Astrocyte (in vitro differentiated cells and primary cell): Measurements from ENCODE around the gene CCSER1. TPM values are rescaled to one million over a fixed set of nuclear protein-coding genes. Genes with fewer than 3 reads are reported as not detected.

Experiments used
- DNase-seq: peaks from one replicate; pipeline ENCODE4 v3.0.0-alpha.2; 2010; ENCODE audit warnings: low read depth
- FAIRE-seq: peaks from 2 replicates; lab custom pipeline; 2011; peaks lifted over from hg19 to GRCh38; lab: Jason Lieb, UNC
- H2AFZ ChIP-seq: 2 replicates; pipeline ENCODE4 v1.6.0; 2012; ENCODE audit warnings: low read depth, low read length, inconsistent platforms
- H3K27ac ChIP-seq: 2 replicates; pipeline ENCODE4 v1.5.1; 2011; ENCODE audit warnings: low read depth, low read length, inconsistent platforms
- H3K27me3 ChIP-seq: 2 replicates; pipeline ENCODE4 v1.6.0; 2011; ENCODE audit warnings: low read length, inconsistent platforms; ENCODE audit not compliant: insufficient read depth
- H3K36me3 ChIP-seq: 2 replicates; pipeline ENCODE4 v1.5.1; 2011; ENCODE audit warnings: low read length, inconsistent platforms; ENCODE audit not compliant: insufficient read depth
- H3K4me1 ChIP-seq: 2 replicates; pipeline ENCODE4 v1.5.1; 2011; ENCODE audit warnings: low read length, inconsistent platforms; ENCODE audit not compliant: insufficient read depth
- H3K4me2 ChIP-seq: 2 replicates; pipeline ENCODE4 v1.6.0; 2012; ENCODE audit warnings: low read length, inconsistent platforms
- H3K4me3 ChIP-seq: 2 replicates; pipeline ENCODE4 v1.5.1; 2011; ENCODE audit warnings: low read depth, mild to moderate bottlenecking, low read length, inconsistent platforms; ENCODE audit not compliant: insufficient read depth
- H3K79me2 ChIP-seq: 2 replicates; pipeline ENCODE4 v1.6.0; 2012; ENCODE audit warnings: mild to moderate bottlenecking, low read length, inconsistent platforms; ENCODE audit not compliant: insufficient read depth
- H3K9ac ChIP-seq: 2 replicates; pipeline ENCODE4 v1.6.0; 2012; ENCODE audit warnings: mild to moderate bottlenecking, low read length, inconsistent platforms
- H3K9me3 ChIP-seq: 2 replicates; pipeline ENCODE4 v1.5.1; 2012; ENCODE audit warnings: low read depth, mild to moderate bottlenecking, low read length, inconsistent platforms; ENCODE audit not compliant: insufficient read depth
- H4K20me1 ChIP-seq: 2 replicates; pipeline ENCODE4 v1.6.0; 2012; ENCODE audit warnings: low read length, inconsistent platforms; ENCODE audit not compliant: insufficient read depth
- H3K27ac Mint-ChIP-seq: one replicate; pipeline ENCODE4 v1.8.0; 2021; ENCODE audit warnings: mild to moderate bottlenecking, mixed read lengths; ENCODE audit not compliant: unreplicated experiment
- H3K27me3 Mint-ChIP-seq: one replicate; pipeline ENCODE4 v1.8.0; 2021; ENCODE audit warnings: low read depth, mixed read lengths; ENCODE audit not compliant: unreplicated experiment
- H3K36me3 Mint-ChIP-seq: one replicate; pipeline ENCODE4 v1.8.0; 2021; ENCODE audit warnings: low read depth, mixed read lengths; ENCODE audit not compliant: unreplicated experiment
- H3K4me1 Mint-ChIP-seq: one replicate; pipeline ENCODE4 v1.8.0; 2021; ENCODE audit warnings: low read depth, mixed read lengths; ENCODE audit not compliant: unreplicated experiment
- H3K4me3 Mint-ChIP-seq: one replicate; pipeline ENCODE4 v1.8.0; 2021; ENCODE audit warnings: mild to moderate bottlenecking, moderate library complexity, mixed read lengths; ENCODE audit not compliant: unreplicated experiment
- H3K9me3 Mint-ChIP-seq: one replicate; pipeline ENCODE4 v1.8.0; 2021; ENCODE audit warnings: mild to moderate bottlenecking, mixed read lengths; ENCODE audit not compliant: unreplicated experiment
- EZH2 ChIP-seq: IDR thresholded peaks from 2 replicates; pipeline ENCODE4 v1.6.1; 2012; ENCODE audit warnings: mild to moderate bottlenecking, low read length, inconsistent platforms; ENCODE audit not compliant: insufficient read depth
- total RNA-seq: library from RNA; stranded (reverse); gene quantifications from 2 replicates; pipeline ENCODE4 v1.2.1, GENCODE V29; 2021
- TF ChIP-seq, protein P1 (sequence below): IDR thresholded peaks from 2 replicates; pipeline ENCODE4 v1.5.1; 2011; ENCODE audit warnings: low read depth, mild to moderate bottlenecking, inconsistent platforms, low read length, moderate library complexity; ENCODE audit not compliant: insufficient read depth

Gene CCSER1
- total RNA-seq, 1 donor from 2014 or later = 2.2 TPM

DNA sequence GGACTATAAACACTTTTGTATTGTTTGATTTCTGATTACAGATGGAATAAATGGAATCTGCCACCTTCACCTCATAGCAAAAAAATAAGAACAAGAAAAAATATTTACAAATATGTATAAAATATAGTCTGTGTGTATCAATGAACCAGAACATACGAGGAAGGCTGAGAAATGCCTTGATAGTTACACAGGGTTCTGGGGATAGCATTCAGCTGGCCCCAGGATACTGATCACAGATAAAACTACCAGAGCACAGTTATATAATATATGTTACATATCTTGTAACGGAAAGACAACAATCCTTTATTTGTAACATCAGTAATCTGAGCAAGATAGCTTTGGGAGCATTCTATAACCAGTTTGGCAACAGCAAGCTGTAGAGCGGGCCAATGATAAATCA lies 1101.5 kb downstream of the CCSER1 start:
- no peak overlapping the region for H2AFZ ChIP-seq
- H3K9ac ChIP-seq = no peak overlapping the region
- DNase-seq (no peak), FAIRE-seq (no peak)
- Mint-ChIP-seq H3K4me1 (no peaks in the 10 kb centered on the region), H3K9me3 (no peaks in the 10 kb centered on the region), H3K36me3 (no peaks in the 10 kb centered on the region), H3K27me3 (no peaks in the 10 kb centered on the region), H3K4me3 (no peak overlapping the region), H3K27ac (no peak overlapping the region)
- H4K20me1 ChIP-seq = no peaks in the 10 kb centered on the region
- no peak overlapping the region for H3K4me2 ChIP-seq
- TF ChIP-seq EZH2 = no peak
- TF ChIP-seq, protein P1, sequence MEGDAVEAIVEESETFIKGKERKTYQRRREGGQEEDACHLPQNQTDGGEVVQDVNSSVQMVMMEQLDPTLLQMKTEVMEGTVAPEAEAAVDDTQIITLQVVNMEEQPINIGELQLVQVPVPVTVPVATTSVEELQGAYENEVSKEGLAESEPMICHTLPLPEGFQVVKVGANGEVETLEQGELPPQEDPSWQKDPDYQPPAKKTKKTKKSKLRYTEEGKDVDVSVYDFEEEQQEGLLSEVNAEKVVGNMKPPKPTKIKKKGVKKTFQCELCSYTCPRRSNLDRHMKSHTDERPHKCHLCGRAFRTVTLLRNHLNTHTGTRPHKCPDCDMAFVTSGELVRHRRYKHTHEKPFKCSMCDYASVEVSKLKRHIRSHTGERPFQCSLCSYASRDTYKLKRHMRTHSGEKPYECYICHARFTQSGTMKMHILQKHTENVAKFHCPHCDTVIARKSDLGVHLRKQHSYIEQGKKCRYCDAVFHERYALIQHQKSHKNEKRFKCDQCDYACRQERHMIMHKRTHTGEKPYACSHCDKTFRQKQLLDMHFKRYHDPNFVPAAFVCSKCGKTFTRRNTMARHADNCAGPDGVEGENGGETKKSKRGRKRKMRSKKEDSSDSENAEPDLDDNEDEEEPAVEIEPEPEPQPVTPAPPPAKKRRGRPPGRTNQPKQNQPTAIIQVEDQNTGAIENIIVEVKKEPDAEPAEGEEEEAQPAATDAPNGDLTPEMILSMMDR = no peak
- H3K9me3 ChIP-seq = no peaks in the 10 kb centered on the region
- H3K79me2 ChIP-seq = no peaks in the 10 kb centered on the region
- H3K27me3 ChIP-seq = no peaks in the 10 kb centered on the region
- no peaks in the 10 kb centered on the region for H3K36me3 ChIP-seq
- no peak overlapping the region for H3K4me3 ChIP-seq
- H3K27ac ChIP-seq = no peak overlapping the region
- H3K4me1 ChIP-seq = no peaks in the 10 kb centered on the region

DNA sequence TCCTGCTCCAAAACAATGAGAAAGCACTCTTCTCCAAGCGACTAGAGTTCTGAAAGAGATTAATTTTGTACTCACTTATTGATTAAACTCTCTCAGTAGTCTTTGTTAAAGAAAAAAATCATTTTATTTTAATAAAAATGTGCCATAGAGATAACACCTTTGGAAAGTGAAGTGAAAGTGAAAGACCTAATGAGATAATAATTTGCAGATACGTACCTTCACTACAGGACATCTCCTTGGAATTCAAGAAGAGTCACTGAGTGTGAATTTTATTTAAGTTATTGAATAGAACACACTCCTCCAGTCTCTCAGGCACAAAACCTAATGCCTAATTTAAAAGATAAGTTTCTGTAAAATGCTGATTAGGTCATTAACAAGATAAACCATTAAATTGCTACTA lies 1106.0 kb downstream of the CCSER1 start:
- Histone ChIP-seq H2AFZ (no peak overlapping the region), H3K4me3 (no peak overlapping the region), H3K9me3 (no peaks in the 10 kb centered on the region), H3K9ac (no peak overlapping the region), H3K27me3 (no peaks in the 10 kb centered on the region), H3K36me3 (no peaks in the 10 kb centered on the region), H3K79me2 (no peaks in the 10 kb centered on the region), H3K4me2 (no peak overlapping the region), H3K27ac (no peak overlapping the region), H3K4me1 (no peaks in the 10 kb centered on the region), H4K20me1 (no peaks in the 10 kb centered on the region)
- TF ChIP-seq, protein P1 = no peak
- no peak for TF ChIP-seq EZH2
- no peak for FAIRE-seq
- Mint-ChIP-seq H3K4me3 (no peak overlapping the region), H3K9me3 (no peaks in the 10 kb centered on the region), H3K27ac (no peak overlapping the region), H3K27me3 (no peaks in the 10 kb centered on the region), H3K36me3 (no peaks in the 10 kb centered on the region), H3K4me1 (no peaks in the 10 kb centered on the region)
- no peak for DNase-seq

DNA sequence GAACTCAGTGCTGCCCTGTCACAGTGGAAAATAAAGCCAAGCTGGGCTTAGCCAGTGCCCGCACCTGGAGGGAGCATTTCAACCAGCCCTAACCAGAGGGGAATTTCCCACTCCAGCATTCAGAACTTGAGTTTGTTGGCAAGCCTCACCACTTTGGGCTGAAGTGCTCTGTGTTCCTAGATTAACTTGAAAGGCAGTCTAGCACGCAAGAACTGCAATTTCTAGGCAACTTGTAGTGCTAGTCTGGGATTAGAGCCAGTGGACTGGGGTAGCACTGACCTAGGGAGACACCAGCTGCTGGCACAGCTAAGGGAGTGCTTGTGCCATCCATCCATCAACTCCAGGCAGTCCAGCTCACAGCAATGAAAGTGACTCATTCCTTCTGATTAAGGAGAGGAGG lies 1115.9 kb downstream of the CCSER1 start:
- Mint-ChIP-seq H3K9me3 (no peaks in the 10 kb centered on the region), H3K27ac (no peak overlapping the region), H3K27me3 (no peaks in the 10 kb centered on the region), H3K4me1 (no peaks in the 10 kb centered on the region), H3K36me3 (no peaks in the 10 kb centered on the region), H3K4me3 (no peak overlapping the region)
- FAIRE-seq (no peak), DNase-seq (no peak)
- H4K20me1 ChIP-seq = no peaks in the 10 kb centered on the region
- H3K9ac ChIP-seq = no peak overlapping the region
- H3K4me1 ChIP-seq = no peaks in the 10 kb centered on the region
- no peaks in the 10 kb centered on the region for H3K27me3 ChIP-seq
- H3K79me2 ChIP-seq = no peaks in the 10 kb centered on the region
- H3K4me2 ChIP-seq = no peak overlapping the region
- no peak overlapping the region for H3K27ac ChIP-seq
- no peaks in the 10 kb centered on the region for H3K36me3 ChIP-seq
- TF ChIP-seq, protein P1 = no peak
- no peak for TF ChIP-seq EZH2
- no peaks in the 10 kb centered on the region for H3K9me3 ChIP-seq
- no peak overlapping the region for H3K4me3 ChIP-seq
- no peak overlapping the region for H2AFZ ChIP-seq
